Measurements from ENCODE around the gene SMIM12.
A peak's percentile ranks its signal among the peaks of the same experiment; 100 is the strongest.

The SMIM12 gene

GRCh38 chr1:34871443-34872132 lies 12.0 kb upstream of the SMIM12 start:
- no peak for DNase-seq

GRCh38 chr1:34870395-34870794 lies 10.8 kb upstream of the SMIM12 start:
- DNase-seq, result no peak

- no peak for DNase-seq
Measured at GRCh38 chr1:34869760-34870159, 10.2 kb upstream of the SMIM12 start.

- no peak for DNase-seq
Measured at GRCh38 chr1:34868230-34869049, 8.9 kb upstream of the SMIM12 start.

GRCh38 chr1:34867415-34867814 lies 7.9 kb upstream of the SMIM12 start:
- no peak for DNase-seq

- no peak for DNase-seq
Measured at GRCh38 chr1:34866762-34867109, 7.2 kb upstream of the SMIM12 start.

- peak; percentile 95 for DNase-seq
Measured at GRCh38 chr1:34865981-34866761, 6.6 kb upstream of the SMIM12 start.

- no peak for DNase-seq
Measured at GRCh38 chr1:34865573-34865972, 6.0 kb upstream of the SMIM12 start.

GRCh38 chr1:34864759-34865158 lies 5.2 kb upstream of the SMIM12 start:
- no peak for DNase-seq

- no peak for DNase-seq
Measured at GRCh38 chr1:34863501-34863900, 4.0 kb upstream of the SMIM12 start.

- peak; percentile 41 for DNase-seq
Measured at GRCh38 chr1:34858901-34859445, 576 bp downstream of the SMIM12 start.

GRCh38 chr1:34856697-34857096 lies 2.9 kb downstream of the SMIM12 start:
- no peak for DNase-seq

GRCh38 chr1:34852677-34853217 lies 6.8 kb downstream of the SMIM12 start:
- DNase-seq, result peak; percentile 88

GRCh38 chr1:34851431-34852105 lies 8.0 kb downstream of the SMIM12 start:
- no peak for DNase-seq

- DNase-seq, result no peak
Measured at GRCh38 chr1:34850382-34850781, 9.2 kb downstream of the SMIM12 start.

GRCh38 chr1:34847094-34847493 lies 12.5 kb downstream of the SMIM12 start:
- DNase-seq, result no peak

GRCh38 chr1:34846265-34846664 lies 13.3 kb downstream of the SMIM12 start:
- DNase-seq, result no peak

GRCh38 chr1:34845131-34845901 lies 14.2 kb downstream of the SMIM12 start:
- DNase-seq, result no peak

GRCh38 chr1:34844252-34844634 lies 15.3 kb downstream of the SMIM12 start:
- no peak for DNase-seq

GRCh38 chr1:34843392-34844251 lies 15.9 kb downstream of the SMIM12 start:
- DNase-seq, result no peak

GRCh38 chr1:34842952-34843371 lies 16.6 kb downstream of the SMIM12 start:
- no peak for DNase-seq

Data from activated CD4-positive, alpha-beta T cell treated with anti-CD3 and anti-CD28 coated beads, Interleukin-2, amount 50 U/mL, for 1 hour (primary cell).